Large intestine (tissue), 3 donors: ENCODE measurements around the gene FRRS1. TPM values are rescaled to one million over a fixed set of nuclear protein-coding genes. Genes with fewer than 3 reads are reported as not detected.

ENCODE experiments used
- DNase-seq, 2 donors: peaks; one replicate each; pipeline versions ENCODE4 v3.0.0 to v3.0.0-alpha.2; 2013
- H3K27ac ChIP-seq: one replicate; pipeline ENCODE4 v1.5.1; 2013; ENCODE audit warnings: low read length
- H3K27me3 ChIP-seq: 2 replicates; pipeline ENCODE4 v1.6.1; 2013; ENCODE audit warnings: low read length; ENCODE audit not compliant: control insufficient read depth, insufficient read depth
- H3K36me3 ChIP-seq: 2 replicates; pipeline ENCODE4 v1.6.1; 2013; ENCODE audit warnings: low read length; ENCODE audit not compliant: control insufficient read depth, insufficient read depth
- H3K4me1 ChIP-seq: one replicate; pipeline ENCODE4 v1.6.1; 2013; ENCODE audit warnings: low read length; ENCODE audit not compliant: control insufficient read depth, insufficient read depth
- H3K4me3 ChIP-seq: one replicate; pipeline ENCODE4 v1.5.1; 2013; ENCODE audit warnings: low read length
- H3K9me3 ChIP-seq: one replicate; pipeline ENCODE4 v1.6.1; 2013; ENCODE audit warnings: mild to moderate bottlenecking, low read depth, low read length, moderate library complexity; ENCODE audit not compliant: control insufficient read depth
- WGBS: methylation state at CpG from one replicate; pipeline ENCODE4 v1.1.5; 2013; ENCODE audit warnings: low lambda C conversion rate; ENCODE audit not compliant: insufficient coverage; 5-methylcytosine and 5-hydroxymethylcytosine counted together
- polyA plus RNA-seq: library from polyadenylated mRNA; unstranded; fragments of 120-200 nt; gene quantifications from one replicate; pipeline ENCODE4 v1.2.1, GENCODE V29; 2013

Gene FRRS1
- polyA plus RNA-seq, 1 donor: 6.2 TPM

DNA sequence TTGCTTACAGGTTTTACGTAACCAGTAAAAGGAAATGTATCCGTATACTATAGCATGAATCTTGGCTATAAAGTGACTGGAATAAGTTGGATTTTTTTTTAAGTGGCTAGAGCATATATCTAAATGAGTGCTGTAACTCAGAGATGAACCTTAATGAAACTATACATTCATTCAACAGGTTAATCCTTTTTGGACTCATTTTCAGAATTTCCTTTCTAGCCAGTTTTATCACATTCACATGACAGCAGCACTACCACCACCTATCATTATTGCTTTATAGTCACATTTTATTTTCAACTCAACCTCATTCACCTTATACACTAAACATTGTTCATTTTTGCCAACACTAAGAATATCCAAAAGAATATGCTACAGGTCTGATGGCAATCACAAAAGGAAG is 30.6 kb downstream of the FRRS1 start:
- no CpG with 5 or more reads among the region's 2 CpGs for WGBS
- no peak for DNase-seq
- H3K27me3 ChIP-seq: no peaks in the 10 kb centered on the region
- no peak overlapping the region for H3K4me3 ChIP-seq
- H3K27ac ChIP-seq: no peak overlapping the region
- H3K36me3 ChIP-seq: no peaks in the 10 kb centered on the region
- peaks cover 3% of the 10 kb centered on the region for H3K4me1 ChIP-seq
- H3K9me3 ChIP-seq: no peaks in the 10 kb centered on the region

DNA sequence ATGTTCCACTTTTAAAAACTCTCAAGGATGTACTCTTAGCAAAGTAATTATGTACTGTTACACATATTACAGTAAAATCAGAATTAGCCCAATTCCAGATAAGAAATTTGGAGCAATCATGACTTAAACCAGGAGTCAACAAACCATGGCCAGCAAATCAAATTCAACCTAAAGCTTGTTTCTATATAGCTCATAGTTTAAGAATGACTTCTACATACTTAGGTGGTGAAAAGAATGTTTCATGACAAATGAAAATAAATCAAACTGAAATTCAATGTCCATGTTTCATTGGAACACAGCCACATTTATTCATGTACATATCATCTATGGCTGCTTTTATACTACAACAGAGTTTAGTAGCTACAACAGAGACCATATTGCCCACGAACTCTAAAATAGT is 35.1 kb downstream of the FRRS1 start:
- DNase-seq: no peak
- no peak overlapping the region for H3K4me3 ChIP-seq
- no peaks in the 10 kb centered on the region for H3K27me3 ChIP-seq
- 100% methylated on average over 1 of the region's 1 CpG for WGBS
- no peaks in the 10 kb centered on the region for H3K9me3 ChIP-seq
- no peaks in the 10 kb centered on the region for H3K4me1 ChIP-seq
- no peak overlapping the region for H3K27ac ChIP-seq
- peaks cover 2% of the 10 kb centered on the region for H3K36me3 ChIP-seq

DNA sequence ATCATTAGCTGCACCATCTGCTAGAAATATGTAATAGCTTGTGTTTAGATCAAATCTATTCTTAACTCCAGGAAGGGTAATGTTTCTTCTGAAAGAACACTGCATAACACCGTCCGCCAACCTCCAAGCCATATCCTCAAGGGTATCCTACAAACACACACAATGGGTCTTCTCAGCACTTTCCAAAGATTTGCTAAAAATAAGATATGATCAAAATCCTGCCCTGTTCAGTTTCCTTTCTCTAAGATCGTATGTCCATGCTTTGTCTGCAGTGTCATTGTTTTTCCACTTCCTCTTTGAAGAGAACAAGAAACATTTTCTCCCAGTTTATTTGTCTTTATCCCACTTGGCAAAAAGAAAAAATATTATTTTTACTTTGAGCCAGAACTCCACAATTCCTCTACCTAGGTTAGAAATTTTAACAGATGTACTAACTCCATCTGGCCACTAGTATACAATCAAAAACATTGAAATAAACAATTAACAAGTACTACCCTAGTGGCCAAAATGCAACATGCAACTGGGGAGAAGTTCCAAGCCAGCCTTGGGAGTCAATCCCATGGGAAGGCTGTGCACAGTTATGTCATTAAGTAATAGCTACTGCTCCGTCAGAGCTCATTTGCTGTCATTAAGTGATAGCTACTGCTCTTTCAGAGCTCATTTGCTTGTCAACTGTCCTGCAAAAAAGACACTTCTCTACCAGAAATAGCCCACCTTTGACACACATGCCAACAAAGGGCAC is 37.8 kb downstream of the FRRS1 start:
- Histone ChIP-seq H3K27me3 (no peaks in the 10 kb centered on the region), H3K9me3 (no peaks in the 10 kb centered on the region), H3K4me3 (no peak overlapping the region), H3K27ac (no peak overlapping the region), H3K36me3 (peaks cover 2% of the 10 kb centered on the region), H3K4me1 (no peaks in the 10 kb centered on the region)
- 100% methylated on average over 1 of the region's 4 CpGs for WGBS
- DNase-seq: no peak

DNA sequence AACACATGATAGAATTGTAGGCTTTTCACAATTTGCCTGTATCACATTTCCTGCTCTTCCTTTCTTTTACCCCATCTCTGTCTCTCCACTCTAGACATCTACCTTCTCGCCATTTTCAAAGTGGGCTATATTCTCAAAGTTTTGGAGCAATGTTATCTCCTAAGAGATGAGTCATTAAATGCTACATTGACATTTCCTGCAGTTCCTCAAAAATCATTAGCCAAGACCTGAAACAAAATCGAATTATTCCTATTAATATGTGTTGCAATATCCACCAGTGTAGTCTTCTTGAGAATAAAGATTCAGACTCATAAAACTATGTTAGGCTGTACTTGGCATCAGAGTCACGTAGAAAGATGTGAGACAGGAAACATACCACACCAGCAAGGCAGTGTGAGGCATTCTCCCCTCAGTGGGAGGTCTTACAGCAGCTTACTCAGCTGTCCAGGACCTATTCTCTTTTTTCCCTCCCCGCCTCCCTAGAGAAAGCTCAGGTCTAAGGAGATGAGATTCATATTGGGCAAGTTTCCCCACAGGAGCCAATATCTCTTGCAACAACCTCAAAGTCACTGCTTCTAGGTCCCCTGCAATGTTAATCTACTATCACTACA is 38.8 kb downstream of the FRRS1 start:
- Histone ChIP-seq H3K27me3 (no peaks in the 10 kb centered on the region), H3K9me3 (no peaks in the 10 kb centered on the region), H3K36me3 (peaks cover 2% of the 10 kb centered on the region), H3K4me3 (no peak overlapping the region), H3K4me1 (no peaks in the 10 kb centered on the region), H3K27ac (no peak overlapping the region)
- DNase-seq: no peak
- 86% methylated on average over 1 of the region's 4 CpGs for WGBS

DNA sequence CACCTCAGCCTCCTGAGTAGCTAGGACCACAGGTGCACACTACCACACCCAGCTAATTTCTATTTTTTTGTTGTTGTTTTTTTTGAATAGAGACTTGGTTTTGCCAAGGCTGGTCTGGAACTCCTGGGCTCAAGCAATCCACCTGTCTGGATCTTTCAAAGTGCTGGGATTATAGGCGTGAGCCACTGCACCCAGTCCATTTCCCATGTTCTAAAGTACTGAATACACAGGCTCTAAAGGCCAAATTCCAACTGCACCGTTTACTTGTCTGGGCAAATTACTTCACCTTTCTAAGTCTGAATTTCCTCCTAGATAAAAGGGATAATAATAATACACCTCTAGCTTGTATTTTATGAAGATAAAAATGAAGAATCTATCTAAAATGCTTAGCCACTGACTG is 39.6 kb downstream of the FRRS1 start:
- no CpG with 5 or more reads among the region's 2 CpGs for WGBS
- H3K27me3 ChIP-seq: no peaks in the 10 kb centered on the region
- H3K27ac ChIP-seq: no peak overlapping the region
- H3K4me3 ChIP-seq: no peak overlapping the region
- H3K9me3 ChIP-seq: no peaks in the 10 kb centered on the region
- peak; percentile 17 to 54 for DNase-seq
- no peaks in the 10 kb centered on the region for H3K4me1 ChIP-seq
- peaks cover 2% of the 10 kb centered on the region for H3K36me3 ChIP-seq

DNA sequence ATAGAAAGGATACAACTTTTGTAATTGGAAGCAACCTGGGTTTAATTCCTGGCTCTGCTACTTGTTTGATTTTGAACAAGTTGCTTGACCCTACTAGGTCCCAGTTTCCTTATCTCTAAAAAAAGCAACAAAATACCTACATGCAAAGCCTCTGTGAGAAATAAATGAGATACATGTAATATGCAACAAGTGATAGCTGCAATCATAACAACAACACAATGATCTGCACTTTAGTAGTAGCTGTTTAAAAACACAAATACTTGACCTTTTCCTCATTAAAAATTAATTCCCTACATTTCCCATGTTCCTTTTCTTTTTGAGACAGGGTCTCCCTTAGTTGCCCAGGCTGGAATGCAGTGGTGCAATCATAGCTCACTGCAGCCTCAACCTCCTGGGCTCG is 40.0 kb downstream of the FRRS1 start:
- H3K27ac ChIP-seq: no peak overlapping the region
- H3K4me3 ChIP-seq: no peak overlapping the region
- H3K9me3 ChIP-seq: no peaks in the 10 kb centered on the region
- H3K36me3 ChIP-seq: peaks cover 2% of the 10 kb centered on the region
- H3K4me1 ChIP-seq: no peaks in the 10 kb centered on the region
- DNase-seq: no peak
- WGBS: no CpG with 5 or more reads among the region's 1 CpG
- no peaks in the 10 kb centered on the region for H3K27me3 ChIP-seq

DNA sequence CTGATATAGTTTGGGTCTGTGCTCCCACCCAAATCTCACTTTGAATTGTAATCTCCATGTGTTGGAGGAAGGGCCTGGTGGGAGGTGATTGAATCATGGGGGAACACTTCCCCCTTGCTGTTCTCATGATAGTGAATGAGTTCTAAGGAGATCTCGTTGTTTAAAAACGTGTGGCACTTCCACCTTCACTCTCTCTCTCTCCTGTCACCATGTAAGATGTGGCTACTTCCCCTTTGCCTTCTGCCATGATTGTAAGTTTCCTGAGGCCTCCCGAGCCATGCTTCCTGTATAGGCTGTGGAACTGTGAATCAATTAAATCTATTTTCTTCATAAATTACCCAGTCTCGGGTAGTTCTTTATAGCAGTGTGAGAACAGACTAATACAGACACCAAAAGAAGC is 40.4 kb downstream of the FRRS1 start:
- WGBS: 100% methylated on average over 1 of the region's 4 CpGs
- DNase-seq: no peak
- H3K27me3 ChIP-seq: no peaks in the 10 kb centered on the region

DNA sequence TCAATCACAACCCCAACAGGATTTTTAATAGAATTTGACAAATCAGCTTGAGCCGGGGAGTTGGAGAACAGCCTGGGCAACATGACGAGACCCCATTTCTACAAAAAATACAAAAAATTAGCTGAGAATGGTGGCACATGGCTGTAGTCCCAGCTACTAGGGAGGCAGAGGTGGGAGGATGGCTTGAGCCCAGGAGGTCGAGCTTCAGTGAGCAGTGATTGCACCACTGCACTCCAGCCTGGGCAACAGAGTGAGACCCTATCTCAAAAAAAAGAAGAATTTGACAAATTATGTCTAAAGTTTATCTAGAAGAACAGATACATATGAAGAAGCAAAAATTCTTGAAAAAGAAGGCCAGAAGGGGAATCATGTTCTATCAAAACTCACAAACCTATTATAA is 43.2 kb downstream of the FRRS1 start:
- Histone ChIP-seq H3K9me3 (no peaks in the 10 kb centered on the region), H3K27me3 (no peaks in the 10 kb centered on the region), H3K27ac (no peak overlapping the region), H3K4me1 (no peaks in the 10 kb centered on the region), H3K4me3 (no peak overlapping the region), H3K36me3 (no peaks in the 10 kb centered on the region)
- 90% methylated on average over 3 of the region's 3 CpGs for WGBS
- no peak for DNase-seq

More for the DNA sequence above, 40.4 kb downstream of the FRRS1 start:
- peaks cover 2% of the 10 kb centered on the region for H3K36me3 ChIP-seq
- H3K27ac ChIP-seq: no peak overlapping the region
- H3K9me3 ChIP-seq: no peaks in the 10 kb centered on the region
- H3K4me3 ChIP-seq: no peak overlapping the region
- H3K4me1 ChIP-seq: no peaks in the 10 kb centered on the region

DNA sequence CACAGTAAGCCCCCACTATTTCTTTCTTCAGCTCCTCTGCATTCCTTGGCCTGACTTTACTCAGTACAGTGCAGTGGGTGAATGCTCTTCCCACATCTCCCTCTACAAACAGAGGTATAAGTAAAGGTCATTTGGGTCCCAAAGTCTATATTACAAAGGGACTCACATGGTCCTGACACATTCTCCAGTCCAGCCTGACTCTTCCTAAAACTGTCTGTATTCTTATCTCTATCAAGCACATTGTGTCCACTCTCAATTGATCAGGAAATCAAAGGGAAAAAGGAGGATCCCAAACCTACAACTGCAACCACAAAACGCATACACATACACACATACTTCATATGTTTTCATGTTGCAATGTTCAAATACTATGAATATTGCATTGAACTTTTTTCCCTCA is 49.4 kb downstream of the FRRS1 start:
- Histone ChIP-seq H3K27ac (no peak overlapping the region), H3K36me3 (peaks cover 2% of the 10 kb centered on the region), H3K4me3 (no peak overlapping the region), H3K4me1 (no peaks in the 10 kb centered on the region), H3K27me3 (no peaks in the 10 kb centered on the region), H3K9me3 (no peaks in the 10 kb centered on the region)
- WGBS: no CpG with 5 or more reads among the region's 1 CpG
- DNase-seq: no peak

DNA sequence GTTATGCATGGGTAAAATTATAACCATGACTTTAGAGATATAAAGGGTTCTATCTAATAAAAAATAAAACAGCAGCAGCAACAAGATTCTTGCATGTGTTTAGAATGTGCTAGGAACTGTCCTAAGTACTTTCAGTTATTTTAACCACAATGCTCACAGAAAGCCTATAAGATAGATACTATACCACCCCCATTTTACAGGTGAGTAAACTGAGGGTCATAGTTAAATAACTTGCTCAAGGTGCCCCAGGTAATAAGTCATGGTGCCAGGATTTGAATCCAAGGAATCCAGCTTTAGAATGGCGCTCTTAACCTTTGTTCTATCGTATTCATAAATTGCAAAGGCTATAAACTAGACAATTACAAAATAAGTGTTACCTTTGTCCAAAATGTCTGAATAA is 53.4 kb downstream of the FRRS1 start:
- DNase-seq: no peak
- H3K27ac ChIP-seq: no peak overlapping the region
- 100% methylated on average over 1 of the region's 2 CpGs for WGBS
- peaks cover 7% of the 10 kb centered on the region for H3K36me3 ChIP-seq
- H3K4me3 ChIP-seq: no peak overlapping the region
- H3K27me3 ChIP-seq: no peaks in the 10 kb centered on the region
- H3K9me3 ChIP-seq: no peaks in the 10 kb centered on the region
- no peaks in the 10 kb centered on the region for H3K4me1 ChIP-seq

DNA sequence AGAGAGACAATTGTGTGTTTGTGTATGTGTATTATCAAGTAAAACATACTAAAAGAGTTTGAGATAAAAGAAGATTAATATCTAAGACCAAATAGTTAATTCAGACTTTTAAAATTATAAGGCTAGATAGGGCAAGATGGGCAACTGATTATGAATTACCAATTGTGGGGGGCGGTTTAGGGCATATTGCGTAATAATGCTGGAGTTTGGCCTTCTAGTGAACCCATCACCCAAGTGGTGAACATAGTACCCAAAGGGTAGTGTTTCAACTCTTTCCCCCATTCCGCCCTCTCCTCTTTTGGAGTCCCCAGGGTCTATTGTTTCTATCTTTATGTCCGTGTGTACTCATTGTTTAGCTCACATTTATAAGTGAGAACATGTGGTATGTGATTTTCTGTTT is 55.4 kb downstream of the FRRS1 start:
- H3K9me3 ChIP-seq: no peaks in the 10 kb centered on the region
- WGBS: 100% methylated on average over 1 of the region's 4 CpGs
- peaks cover 7% of the 10 kb centered on the region for H3K36me3 ChIP-seq
- no peak for DNase-seq
- H3K4me3 ChIP-seq: no peak overlapping the region
- H3K27ac ChIP-seq: no peak overlapping the region
- H3K4me1 ChIP-seq: no peaks in the 10 kb centered on the region
- H3K27me3 ChIP-seq: no peaks in the 10 kb centered on the region
